ENCODE results near the gene MLLT6. TPM values are rescaled to one million over a fixed set of nuclear protein-coding genes. Genes with fewer than 3 reads are reported as not detected.
A peak's percentile ranks its signal among the peaks of the same experiment; 100 is the strongest.

The MLLT6 gene
- polyA plus RNA-seq, 3 donors, result 0.72 to 55.4 (median 0.82) TPM

DNA sequence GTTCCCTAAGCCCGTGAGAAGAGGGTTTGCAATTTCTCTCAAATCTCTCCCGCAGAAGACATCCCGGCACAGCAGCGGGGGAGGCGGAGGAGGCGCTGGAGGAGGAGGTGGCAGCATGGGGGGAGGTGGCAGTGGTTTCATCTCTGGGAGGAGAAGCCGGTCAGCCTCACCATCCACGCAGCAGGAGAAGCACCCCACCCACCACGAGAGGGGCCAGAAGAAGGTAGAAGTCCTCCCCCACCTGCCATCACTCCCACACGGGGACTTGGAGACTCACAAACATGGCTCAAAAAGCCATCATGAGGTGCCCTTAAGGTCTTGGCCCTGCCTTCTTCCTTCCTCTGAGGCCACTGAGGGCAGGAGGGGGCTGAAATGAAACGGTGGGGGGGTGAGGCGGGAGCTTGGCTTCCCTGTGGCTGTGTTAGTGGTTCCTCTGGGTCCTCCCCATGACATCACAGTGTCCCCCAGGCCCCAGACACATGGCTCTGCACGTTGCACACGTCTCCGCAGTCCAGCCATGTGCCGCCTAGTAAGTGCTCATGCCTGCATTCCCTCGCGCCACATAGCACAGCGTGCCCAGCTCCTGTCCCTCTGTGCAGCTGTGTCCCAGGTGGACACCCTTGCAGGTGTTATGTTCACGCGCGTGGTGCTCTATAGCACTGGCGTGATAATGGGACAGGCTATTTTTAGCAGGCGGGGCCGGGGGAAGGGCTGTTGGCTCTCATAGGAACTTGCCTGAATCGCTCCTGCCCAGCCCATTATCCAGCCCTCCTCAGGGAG lies 6.9 kb downstream of the MLLT6 start:
- Mint-ChIP-seq H3K4me3 (no peak overlapping the region), H3K27ac (peak overlapping the region in 1 of 7 donors; percentile 37), H3K4me1 (peaks cover 26% of the 10 kb centered on the region), H3K27me3 (ENCODE audit: low read depth in 3 of 3) (peaks cover 0 to 12% (median 0%) of the 10 kb centered on the region in 3 donors), H3K36me3 (peaks cover 61 to 67% of the 10 kb centered on the region in 2 donors), H3K9me3 (peaks cover 0 to 1% (median 0%) of the 10 kb centered on the region in 7 donors)
- Histone ChIP-seq H3K4me1 (ENCODE audit: control insufficient read depth in 1 of 2, insufficient read depth in 2 of 2, low read length in 2 of 2) (peaks cover under 1 to 5% of the 10 kb centered on the region in 2 donors), H3K27ac (ENCODE audit: low read depth in 1 of 2, low read length in 2 of 2) (no peak overlapping the region), H3K36me3 (replicated peaks in 1 of 2; ENCODE audit: control insufficient read depth in 1 of 2, insufficient read depth in 2 of 2, low read length in 2 of 2) (peaks cover 42 to 72% of the 10 kb centered on the region in 2 donors), H3K9me3 (replicated peaks in 1 of 2; ENCODE audit: control insufficient read depth in 1 of 2, insufficient read depth in 1 of 2, low read length in 2 of 2) (no peaks in the 10 kb centered on the region), H3K4me3 (replicated peaks in 1 of 3; ENCODE audit: low read depth in 2 of 3, low read length in 3 of 3) (no peak overlapping the region), H3K79me2 (ENCODE audit: insufficient read depth, low read length) (peaks cover 8% of the 10 kb centered on the region), H3K4me2 (replicated peaks; ENCODE audit: extremely low read depth, low read length, poor library complexity, severe bottlenecking) (no peak overlapping the region), H3K27me3 (ENCODE audit: control insufficient read depth in 2 of 2, insufficient read depth in 2 of 2, low read length in 2 of 2) (no peaks in the 10 kb centered on the region), H2AFZ (ENCODE audit: insufficient read depth, low read depth, low read length, poor library complexity, severe bottlenecking) (no peak overlapping the region), H3K9ac (ENCODE audit: insufficient read depth, low read length, poor library complexity, severe bottlenecking) (no peak overlapping the region), H4K20me1 (ENCODE audit: insufficient read depth, low read length) (peaks cover 15% of the 10 kb centered on the region)
- intact Hi-C loops (cut with micrococcal nuclease), result no loop called here
- DNase-seq, result no peak
- TF ChIP-seq, protein P1, sequence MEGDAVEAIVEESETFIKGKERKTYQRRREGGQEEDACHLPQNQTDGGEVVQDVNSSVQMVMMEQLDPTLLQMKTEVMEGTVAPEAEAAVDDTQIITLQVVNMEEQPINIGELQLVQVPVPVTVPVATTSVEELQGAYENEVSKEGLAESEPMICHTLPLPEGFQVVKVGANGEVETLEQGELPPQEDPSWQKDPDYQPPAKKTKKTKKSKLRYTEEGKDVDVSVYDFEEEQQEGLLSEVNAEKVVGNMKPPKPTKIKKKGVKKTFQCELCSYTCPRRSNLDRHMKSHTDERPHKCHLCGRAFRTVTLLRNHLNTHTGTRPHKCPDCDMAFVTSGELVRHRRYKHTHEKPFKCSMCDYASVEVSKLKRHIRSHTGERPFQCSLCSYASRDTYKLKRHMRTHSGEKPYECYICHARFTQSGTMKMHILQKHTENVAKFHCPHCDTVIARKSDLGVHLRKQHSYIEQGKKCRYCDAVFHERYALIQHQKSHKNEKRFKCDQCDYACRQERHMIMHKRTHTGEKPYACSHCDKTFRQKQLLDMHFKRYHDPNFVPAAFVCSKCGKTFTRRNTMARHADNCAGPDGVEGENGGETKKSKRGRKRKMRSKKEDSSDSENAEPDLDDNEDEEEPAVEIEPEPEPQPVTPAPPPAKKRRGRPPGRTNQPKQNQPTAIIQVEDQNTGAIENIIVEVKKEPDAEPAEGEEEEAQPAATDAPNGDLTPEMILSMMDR (IDR thresholded peaks at IDR 0.05), result no peak
- 71% methylated on average over 13 of the region's 26 CpGs for WGBS (ENCODE audit: insufficient coverage)

DNA sequence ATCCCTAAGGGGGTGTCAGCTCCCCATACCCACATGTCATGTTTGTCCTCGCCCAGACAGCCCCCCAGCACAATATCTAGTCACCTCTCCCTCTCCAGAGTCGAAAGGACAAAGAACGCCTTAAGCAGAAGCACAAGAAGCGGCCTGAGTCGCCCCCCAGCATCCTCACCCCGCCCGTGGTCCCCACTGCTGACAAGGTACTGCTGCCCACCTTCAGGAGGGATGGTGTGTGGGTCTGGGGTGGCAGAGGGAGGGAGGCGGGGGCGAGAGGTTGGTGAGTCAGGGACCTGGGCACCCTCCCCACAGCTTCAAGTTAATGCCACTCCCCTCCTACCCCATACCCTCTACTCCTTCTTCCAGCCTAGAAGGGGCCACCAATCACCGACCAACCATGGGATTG lies 7.5 kb downstream of the MLLT6 start:
- peak overlapping the region in 1 of 7 donors; percentile 37 for H3K27ac Mint-ChIP-seq
- TF ChIP-seq, protein P1 (IDR thresholded peaks at IDR 0.05), result no peak

More for the DNA sequence above, 7.5 kb downstream of the MLLT6 start:
- peaks cover 9% of the 10 kb centered on the region for H4K20me1 ChIP-seq (ENCODE audit: insufficient read depth, low read length)
- WGBS (ENCODE audit: insufficient coverage), result 100% methylated on average over 1 of the region's 10 CpGs
- no peaks in the 10 kb centered on the region for H3K27me3 ChIP-seq (ENCODE audit: control insufficient read depth in 2 of 2, insufficient read depth in 2 of 2, low read length in 2 of 2)
- peaks cover 0 to 12% (median 0%) of the 10 kb centered on the region in 3 donors for H3K27me3 Mint-ChIP-seq (ENCODE audit: low read depth in 3 of 3)
- intact Hi-C loops (cut with micrococcal nuclease), result no loop called here
- no peak overlapping the region for H3K4me3 ChIP-seq (replicated peaks in 1 of 3; ENCODE audit: low read depth in 2 of 3, low read length in 3 of 3)
- no peaks in the 10 kb centered on the region for H3K9me3 ChIP-seq (replicated peaks in 1 of 2; ENCODE audit: control insufficient read depth in 1 of 2, insufficient read depth in 1 of 2, low read length in 2 of 2)
- H3K79me2 ChIP-seq (ENCODE audit: insufficient read depth, low read length), result peaks cover 3% of the 10 kb centered on the region
- H3K4me2 ChIP-seq (replicated peaks; ENCODE audit: extremely low read depth, low read length, poor library complexity, severe bottlenecking), result no peak overlapping the region
- H3K9me3 Mint-ChIP-seq, result no peaks in the 10 kb centered on the region
- peaks cover 48 to 78% of the 10 kb centered on the region in 2 donors for H3K36me3 ChIP-seq (replicated peaks in 1 of 2; ENCODE audit: control insufficient read depth in 1 of 2, insufficient read depth in 2 of 2, low read length in 2 of 2)
- H3K27ac ChIP-seq (ENCODE audit: low read depth in 1 of 2, low read length in 2 of 2), result no peak overlapping the region
- H3K4me1 ChIP-seq (ENCODE audit: control insufficient read depth in 1 of 2, insufficient read depth in 2 of 2, low read length in 2 of 2), result no peaks in the 10 kb centered on the region
- no peak for DNase-seq
- no peak overlapping the region for H3K9ac ChIP-seq (ENCODE audit: insufficient read depth, low read length, poor library complexity, severe bottlenecking)
- H2AFZ ChIP-seq (ENCODE audit: insufficient read depth, low read depth, low read length, poor library complexity, severe bottlenecking), result no peak overlapping the region
- H3K4me1 Mint-ChIP-seq, result peaks cover 21% of the 10 kb centered on the region
- no peak overlapping the region for H3K4me3 Mint-ChIP-seq
- peaks cover 61 to 66% of the 10 kb centered on the region in 2 donors for H3K36me3 Mint-ChIP-seq
